Liver (tissue), 9 donors: ENCODE measurements around the gene PRELID1. TPM values are rescaled to one million over a fixed set of nuclear protein-coding genes. Genes with fewer than 3 reads are reported as not detected.

Source experiments
- DNase-seq: peaks from one replicate; pipeline ENCODE4 v3.0.0-alpha.2; 2017; ENCODE audit warnings: low spot score
- H3K27ac ChIP-seq, 2 donors: one replicate each; pipeline ENCODE4 v1.7.0; 2013; ENCODE audit warnings: inconsistent platforms in 2 of 2, low read length in 2 of 2, control low read depth in 1 of 2, low read depth in 1 of 2, mild to moderate bottlenecking in 1 of 2
- H3K27me3 ChIP-seq, 4 donors: one replicate each; pipeline versions ENCODE4 v1.6.1 to v1.7.0; 2013; ENCODE audit warnings: low read length in 3 of 4, inconsistent platforms in 1 of 4, mild to moderate bottlenecking in 1 of 4, moderate library complexity in 1 of 4; ENCODE audit not compliant: control insufficient read depth in 4 of 4, insufficient read depth in 4 of 4
- H3K36me3 ChIP-seq, 4 donors: one replicate each; pipeline versions ENCODE4 v1.6.1 to v1.7.0; 2013; ENCODE audit warnings: low read length in 3 of 4, mild to moderate bottlenecking in 3 of 4, low read depth in 1 of 4, moderate library complexity in 1 of 4; ENCODE audit not compliant: control insufficient read depth in 4 of 4, insufficient read depth in 3 of 4
- H3K4me1 ChIP-seq, 4 donors: one replicate each; pipeline versions ENCODE4 v1.6.1 to v1.7.0; 2013; ENCODE audit warnings: low read length in 3 of 4, mild to moderate bottlenecking in 3 of 4, moderate library complexity in 1 of 4; ENCODE audit not compliant: control insufficient read depth in 4 of 4, insufficient read depth in 4 of 4
- H3K4me3 ChIP-seq, 3 donors: one replicate each; pipeline versions ENCODE4 v1.6.1 to v1.7.0; 2013; ENCODE audit warnings: low read length in 3 of 3, control low read depth in 1 of 3, low read depth in 1 of 3, mild to moderate bottlenecking in 1 of 3
- H3K9ac ChIP-seq, 2 donors: one replicate each; pipeline ENCODE4 v1.7.0; 2013; ENCODE audit warnings: low read length in 2 of 2, mild to moderate bottlenecking in 2 of 2, moderate library complexity in 2 of 2, control low read depth in 1 of 2, low read depth in 1 of 2
- H3K9me3 ChIP-seq, 4 donors: one replicate each; pipeline versions ENCODE4 v1.6.1 to v1.7.0; 2013; ENCODE audit warnings: low read length in 3 of 4; ENCODE audit not compliant: control insufficient read depth in 4 of 4
- EGR1 ChIP-seq, 2 donors: IDR thresholded peaks; 2 replicates each; pipeline ENCODE4 v1.6.1; 2016 to 2018; ENCODE audit warnings: antibody characterized with exemption in 2 of 2, low read depth in 2 of 2
- FOXA1 ChIP-seq: IDR thresholded peaks from 2 replicates; pipeline ENCODE4 v1.6.1; 2016; ENCODE audit warnings: antibody characterized with exemption
- FOXA2 ChIP-seq: IDR thresholded peaks from 2 replicates; pipeline ENCODE4 v1.6.1; 2016; ENCODE audit warnings: antibody characterized with exemption
- GABPA ChIP-seq, 2 donors: IDR thresholded peaks in 1 of 2; conservative IDR thresholded peaks in 1 of 2; 2 replicates each; pipeline ENCODE4 v1.6.1; 2016; ENCODE audit warnings: antibody characterized with exemption in 2 of 2, mild to moderate bottlenecking in 1 of 2, moderate library complexity in 1 of 2
- HNF4A ChIP-seq, 2 donors: conservative IDR thresholded peaks; 2 replicates each; pipeline ENCODE4 v1.6.1; 2016; ENCODE audit warnings: antibody characterized with exemption in 2 of 2, mild to moderate bottlenecking in 2 of 2
- HNF4G ChIP-seq: IDR thresholded peaks from 2 replicates; pipeline ENCODE4 v1.6.1; 2016; ENCODE audit warnings: antibody characterized with exemption
- JUND ChIP-seq, 2 donors: IDR thresholded peaks; 2 replicates each; pipeline ENCODE4 v1.6.1; 2016; ENCODE audit warnings: antibody characterized with exemption in 2 of 2
- NR2F2 ChIP-seq: IDR thresholded peaks from 2 replicates; pipeline ENCODE4 v1.6.1; 2016; ENCODE audit warnings: antibody characterized with exemption
- RAD21 ChIP-seq, 2 donors: IDR thresholded peaks; 2 replicates each; pipeline ENCODE4 v1.6.1; 2016; ENCODE audit warnings: antibody characterized with exemption in 2 of 2, mild to moderate bottlenecking in 2 of 2
- RXRA ChIP-seq, 2 donors: IDR thresholded peaks; 2 replicates each; pipeline ENCODE4 v1.6.1; 2017 to 2018; ENCODE audit warnings: antibody characterized with exemption in 2 of 2, mild to moderate bottlenecking in 1 of 2
- SP1 ChIP-seq: IDR thresholded peaks from 2 replicates; pipeline ENCODE4 v1.6.1; 2018; ENCODE audit warnings: antibody characterized with exemption, mild to moderate bottlenecking
- TAF1 ChIP-seq: conservative IDR thresholded peaks from 2 replicates; pipeline ENCODE4 v1.6.1; 2016; ENCODE audit warnings: antibody characterized with exemption, mild to moderate bottlenecking
- YY1 ChIP-seq: IDR thresholded peaks from 2 replicates; pipeline ENCODE4 v1.6.1; 2016; ENCODE audit warnings: antibody characterized with exemption, mild to moderate bottlenecking
- WGBS: extraction: QIAGEN DNeasy Blood & Tissue Kit; methylation state at CpG from one replicate; pipeline ENCODE4 v1.1.7; 2013; 5-methylcytosine and 5-hydroxymethylcytosine counted together
- polyA plus RNA-seq, 2 donors: library from polyadenylated mRNA; stranded (reverse) in 1 of 2; unstranded in 1 of 2; fragments of 200-250 nt in 1 of 2; fragments of >200 nt in 1 of 2; fragmentation: Nextera tagmentation in 1 of 2; extraction: Ambion mirVana in 1 of 2; gene quantifications; one replicate each; pipeline versions ENCODE4 v1.2.1 to v1.2.3, GENCODE V29; 2013 to 2015
- total RNA-seq, 2 donors: library from RNA; depleted of rRNA; stranded (reverse); fragments of >200 nt; gene quantifications; one replicate each; pipeline ENCODE4 v1.2.3, GENCODE V29; 2014
- TF ChIP-seq, protein P1 (sequence below): IDR thresholded peaks from 2 replicates; pipeline ENCODE4 v1.6.1; 2016; ENCODE audit warnings: antibody characterized with exemption
- TF ChIP-seq, protein P2 (sequence below): IDR thresholded peaks from 2 replicates; pipeline ENCODE4 v1.6.1; 2016; ENCODE audit warnings: antibody characterized with exemption
- TF ChIP-seq, protein P3 (sequence below): fragments of 150-350 bp; IDR thresholded peaks from 2 replicates; pipeline ENCODE4 v1.5.1; 2017; ENCODE audit warnings: improper control_type of control experiment, low read depth, low read length; ENCODE audit not compliant: missing input control
- TF ChIP-seq, protein P4 (sequence below): IDR thresholded peaks from 2 replicates; pipeline ENCODE4 v1.6.1; 2016; ENCODE audit warnings: antibody characterized with exemption
- TF ChIP-seq, protein P5 (sequence below): IDR thresholded peaks from 2 replicates; pipeline ENCODE4 v1.6.1; 2016; ENCODE audit warnings: antibody characterized with exemption, mild to moderate bottlenecking
- donor health status: healthy.
- donor health status: healthy.
- donor health status: healthy.
- donor health status: healthy.
- donor health status: healthy.

Gene PRELID1
- total and polyA plus RNA-seq, 4 donors = 47.9 to 200 (median 85.3) TPM

DNA sequence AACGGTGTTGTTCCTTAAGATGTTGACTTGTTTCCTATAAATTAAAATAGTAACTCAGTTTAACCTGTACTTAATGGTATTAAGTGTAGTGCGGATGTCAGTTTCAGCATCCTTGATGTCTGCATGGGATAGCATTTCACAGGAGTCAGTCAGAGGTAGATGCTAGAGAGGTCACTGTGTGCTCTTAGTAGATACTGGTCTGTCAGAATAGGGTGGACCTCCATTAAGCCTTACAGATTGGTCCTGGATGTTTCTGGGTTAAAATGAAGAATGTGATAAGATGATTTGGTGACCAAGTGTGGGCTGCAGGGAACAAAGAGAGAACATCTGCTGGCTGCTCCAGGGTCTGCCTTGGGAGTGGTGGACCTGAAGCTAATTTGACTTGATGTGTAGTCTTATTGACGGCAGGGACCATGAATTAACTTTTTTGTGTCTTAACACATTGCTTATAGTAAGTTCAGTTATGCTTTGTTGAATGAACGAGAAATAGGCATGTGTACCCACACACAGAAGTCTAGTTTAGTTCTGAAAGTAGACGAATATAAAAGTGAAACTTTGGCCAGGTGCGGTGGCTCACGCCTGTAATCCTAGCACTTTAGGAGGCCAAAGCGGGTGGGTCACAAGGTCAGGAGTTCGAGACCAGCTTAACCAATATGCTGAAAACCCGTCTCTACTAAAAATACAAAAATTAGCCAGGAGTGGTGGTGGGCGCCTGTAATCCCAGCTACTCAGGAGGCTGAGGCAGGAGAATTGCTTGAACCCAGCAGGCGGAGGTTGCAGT lies 12.6 kb upstream of the PRELID1 start:
- peaks cover 7 to 70% (median 68%) of the 10 kb centered on the region in 4 donors for H3K36me3 ChIP-seq
- H3K4me3 ChIP-seq = no peak overlapping the region
- H3K9me3 ChIP-seq = no peaks in the 10 kb centered on the region
- 96% methylated on average over 12 of the region's 12 CpGs for WGBS
- TF ChIP-seq, protein P1, sequence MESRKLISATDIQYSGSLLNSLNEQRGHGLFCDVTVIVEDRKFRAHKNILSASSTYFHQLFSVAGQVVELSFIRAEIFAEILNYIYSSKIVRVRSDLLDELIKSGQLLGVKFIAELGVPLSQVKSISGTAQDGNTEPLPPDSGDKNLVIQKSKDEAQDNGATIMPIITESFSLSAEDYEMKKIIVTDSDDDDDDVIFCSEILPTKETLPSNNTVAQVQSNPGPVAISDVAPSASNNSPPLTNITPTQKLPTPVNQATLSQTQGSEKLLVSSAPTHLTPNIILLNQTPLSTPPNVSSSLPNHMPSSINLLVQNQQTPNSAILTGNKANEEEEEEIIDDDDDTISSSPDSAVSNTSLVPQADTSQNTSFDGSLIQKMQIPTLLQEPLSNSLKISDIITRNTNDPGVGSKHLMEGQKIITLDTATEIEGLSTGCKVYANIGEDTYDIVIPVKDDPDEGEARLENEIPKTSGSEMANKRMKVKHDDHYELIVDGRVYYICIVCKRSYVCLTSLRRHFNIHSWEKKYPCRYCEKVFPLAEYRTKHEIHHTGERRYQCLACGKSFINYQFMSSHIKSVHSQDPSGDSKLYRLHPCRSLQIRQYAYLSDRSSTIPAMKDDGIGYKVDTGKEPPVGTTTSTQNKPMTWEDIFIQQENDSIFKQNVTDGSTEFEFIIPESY = no peak
- no peak for DNase-seq
- no peaks in the 10 kb centered on the region for H3K4me1 ChIP-seq
- H3K27me3 ChIP-seq = no peaks in the 10 kb centered on the region
- H3K9ac ChIP-seq = no peak overlapping the region
- H3K27ac ChIP-seq = no peak overlapping the region

DNA sequence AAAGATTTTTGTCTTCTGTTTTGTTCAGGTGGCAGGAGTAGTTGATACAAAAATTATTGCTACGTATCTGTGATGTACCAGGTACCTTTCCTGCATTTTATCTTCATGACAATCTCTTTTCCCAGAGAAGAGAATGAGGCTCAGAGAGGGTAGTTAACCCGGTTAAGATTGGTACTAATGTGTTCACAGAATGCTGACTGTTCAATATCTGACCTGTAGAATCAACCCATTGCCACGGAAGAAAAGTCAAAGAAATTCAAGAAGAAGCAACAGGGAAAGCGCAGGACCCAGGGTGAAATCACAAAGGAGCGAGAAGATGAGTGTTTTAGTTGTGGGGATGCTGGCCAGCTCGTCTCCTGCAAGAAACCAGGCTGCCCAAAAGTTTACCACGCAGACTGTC lies 11.9 kb upstream of the PRELID1 start:
- Histone ChIP-seq H3K9me3 (no peaks in the 10 kb centered on the region), H3K36me3 (peaks cover 7 to 70% (median 65%) of the 10 kb centered on the region in 4 donors), H3K27me3 (no peaks in the 10 kb centered on the region), H3K4me1 (peaks cover 0 to 3% (median 0%) of the 10 kb centered on the region in 4 donors), H3K27ac (no peak overlapping the region), H3K9ac (no peak overlapping the region), H3K4me3 (no peak overlapping the region)
- DNase-seq = no peak
- WGBS = 98% methylated on average over 7 of the region's 7 CpGs
- TF ChIP-seq EGR1 (IDR thresholded peaks at IDR 0.05; ENCODE audit: low read depth in 2 of 2) = no peak
- TF ChIP-seq RAD21 (IDR thresholded peaks at IDR 0.05) = no peak
- TF ChIP-seq NR2F2 = no peak
- TF ChIP-seq SP1 = no peak
- TF ChIP-seq, protein P1 = no peak
- no peak for TF ChIP-seq RXRA (IDR thresholded peaks at IDR 0.05)
- TF ChIP-seq, protein P2, sequence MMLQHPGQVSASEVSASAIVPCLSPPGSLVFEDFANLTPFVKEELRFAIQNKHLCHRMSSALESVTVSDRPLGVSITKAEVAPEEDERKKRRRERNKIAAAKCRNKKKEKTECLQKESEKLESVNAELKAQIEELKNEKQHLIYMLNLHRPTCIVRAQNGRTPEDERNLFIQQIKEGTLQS = no peak
- TF ChIP-seq, protein P3, sequence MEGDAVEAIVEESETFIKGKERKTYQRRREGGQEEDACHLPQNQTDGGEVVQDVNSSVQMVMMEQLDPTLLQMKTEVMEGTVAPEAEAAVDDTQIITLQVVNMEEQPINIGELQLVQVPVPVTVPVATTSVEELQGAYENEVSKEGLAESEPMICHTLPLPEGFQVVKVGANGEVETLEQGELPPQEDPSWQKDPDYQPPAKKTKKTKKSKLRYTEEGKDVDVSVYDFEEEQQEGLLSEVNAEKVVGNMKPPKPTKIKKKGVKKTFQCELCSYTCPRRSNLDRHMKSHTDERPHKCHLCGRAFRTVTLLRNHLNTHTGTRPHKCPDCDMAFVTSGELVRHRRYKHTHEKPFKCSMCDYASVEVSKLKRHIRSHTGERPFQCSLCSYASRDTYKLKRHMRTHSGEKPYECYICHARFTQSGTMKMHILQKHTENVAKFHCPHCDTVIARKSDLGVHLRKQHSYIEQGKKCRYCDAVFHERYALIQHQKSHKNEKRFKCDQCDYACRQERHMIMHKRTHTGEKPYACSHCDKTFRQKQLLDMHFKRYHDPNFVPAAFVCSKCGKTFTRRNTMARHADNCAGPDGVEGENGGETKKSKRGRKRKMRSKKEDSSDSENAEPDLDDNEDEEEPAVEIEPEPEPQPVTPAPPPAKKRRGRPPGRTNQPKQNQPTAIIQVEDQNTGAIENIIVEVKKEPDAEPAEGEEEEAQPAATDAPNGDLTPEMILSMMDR = no peak
- TF ChIP-seq, protein P4, sequence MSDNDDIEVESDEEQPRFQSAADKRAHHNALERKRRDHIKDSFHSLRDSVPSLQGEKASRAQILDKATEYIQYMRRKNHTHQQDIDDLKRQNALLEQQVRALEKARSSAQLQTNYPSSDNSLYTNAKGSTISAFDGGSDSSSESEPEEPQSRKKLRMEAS = no peak
- no peak for TF ChIP-seq HNF4G
- no peak for TF ChIP-seq FOXA2
- no peak for TF ChIP-seq YY1
- TF ChIP-seq, protein P5, sequence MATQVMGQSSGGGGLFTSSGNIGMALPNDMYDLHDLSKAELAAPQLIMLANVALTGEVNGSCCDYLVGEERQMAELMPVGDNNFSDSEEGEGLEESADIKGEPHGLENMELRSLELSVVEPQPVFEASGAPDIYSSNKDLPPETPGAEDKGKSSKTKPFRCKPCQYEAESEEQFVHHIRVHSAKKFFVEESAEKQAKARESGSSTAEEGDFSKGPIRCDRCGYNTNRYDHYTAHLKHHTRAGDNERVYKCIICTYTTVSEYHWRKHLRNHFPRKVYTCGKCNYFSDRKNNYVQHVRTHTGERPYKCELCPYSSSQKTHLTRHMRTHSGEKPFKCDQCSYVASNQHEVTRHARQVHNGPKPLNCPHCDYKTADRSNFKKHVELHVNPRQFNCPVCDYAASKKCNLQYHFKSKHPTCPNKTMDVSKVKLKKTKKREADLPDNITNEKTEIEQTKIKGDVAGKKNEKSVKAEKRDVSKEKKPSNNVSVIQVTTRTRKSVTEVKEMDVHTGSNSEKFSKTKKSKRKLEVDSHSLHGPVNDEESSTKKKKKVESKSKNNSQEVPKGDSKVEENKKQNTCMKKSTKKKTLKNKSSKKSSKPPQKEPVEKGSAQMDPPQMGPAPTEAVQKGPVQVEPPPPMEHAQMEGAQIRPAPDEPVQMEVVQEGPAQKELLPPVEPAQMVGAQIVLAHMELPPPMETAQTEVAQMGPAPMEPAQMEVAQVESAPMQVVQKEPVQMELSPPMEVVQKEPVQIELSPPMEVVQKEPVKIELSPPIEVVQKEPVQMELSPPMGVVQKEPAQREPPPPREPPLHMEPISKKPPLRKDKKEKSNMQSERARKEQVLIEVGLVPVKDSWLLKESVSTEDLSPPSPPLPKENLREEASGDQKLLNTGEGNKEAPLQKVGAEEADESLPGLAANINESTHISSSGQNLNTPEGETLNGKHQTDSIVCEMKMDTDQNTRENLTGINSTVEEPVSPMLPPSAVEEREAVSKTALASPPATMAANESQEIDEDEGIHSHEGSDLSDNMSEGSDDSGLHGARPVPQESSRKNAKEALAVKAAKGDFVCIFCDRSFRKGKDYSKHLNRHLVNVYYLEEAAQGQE = no peak
- no peak for TF ChIP-seq JUND (IDR thresholded peaks at IDR 0.05)
- no peak for TF ChIP-seq HNF4A (conservative IDR thresholded peaks at IDR 0.05)
- TF ChIP-seq GABPA (IDR thresholded peaks at IDR 0.05 in 1 of 2, conservative IDR thresholded peaks at IDR 0.05 in 1 of 2) = no peak
- TF ChIP-seq FOXA1 = no peak
- TF ChIP-seq TAF1 = no peak
